Mononuclear cell (primary cell): Measurements from ENCODE around the gene SUN3. TPM values are rescaled to one million over a fixed set of nuclear protein-coding genes. Genes with fewer than 3 reads are reported as not detected.

Experiments used
- H3K27me3 ChIP-seq: 2 replicates; pipeline ENCODE4 v1.6.0; 2011; ENCODE audit warnings: low read length, control low read depth; ENCODE audit not compliant: insufficient read depth
- H3K4me1 ChIP-seq: 2 replicates; pipeline ENCODE4 v1.5.1; 2011; ENCODE audit warnings: mild to moderate bottlenecking, low read length, control low read depth; ENCODE audit not compliant: insufficient read depth
- H3K4me3 ChIP-seq: 2 replicates; pipeline ENCODE4 v1.5.1; 2011; ENCODE audit warnings: mild to moderate bottlenecking, low read length, moderate library complexity
- H3K9me3 ChIP-seq: 2 replicates; pipeline ENCODE4 v1.5.1; 2011; ENCODE audit warnings: low read depth, mild to moderate bottlenecking, control low read depth, low read length
- total RNA-seq: library from RNA; depleted of rRNA; stranded (reverse); fragments of >200 nt; gene quantifications from one replicate; pipeline ENCODE4 v1.2.3, GENCODE V29; 2012

Gene SUN3
- total RNA-seq, 1 donor: 0.10 TPM

DNA sequence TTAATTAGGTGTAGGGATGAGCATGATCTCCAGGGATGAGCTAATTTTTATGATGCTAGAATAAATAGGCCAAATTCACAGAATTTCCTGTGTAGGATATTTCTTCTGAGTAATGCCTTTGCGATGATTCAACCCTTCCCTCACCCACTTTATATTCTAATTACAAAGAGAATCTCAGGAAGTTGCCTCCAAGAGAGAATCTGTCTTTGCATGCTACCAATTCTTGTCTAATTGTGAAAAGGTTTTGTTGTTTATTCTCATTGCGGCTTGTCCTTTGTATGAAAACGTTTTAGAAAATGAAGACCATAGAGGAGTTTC is 12.7 kb upstream of the SUN3 start:
- Histone ChIP-seq H3K4me1 (peaks cover 6% of the 10 kb centered on the region), H3K27me3 (peaks cover 12% of the 10 kb centered on the region), H3K9me3 (no peaks in the 10 kb centered on the region), H3K4me3 (no peak overlapping the region)

DNA sequence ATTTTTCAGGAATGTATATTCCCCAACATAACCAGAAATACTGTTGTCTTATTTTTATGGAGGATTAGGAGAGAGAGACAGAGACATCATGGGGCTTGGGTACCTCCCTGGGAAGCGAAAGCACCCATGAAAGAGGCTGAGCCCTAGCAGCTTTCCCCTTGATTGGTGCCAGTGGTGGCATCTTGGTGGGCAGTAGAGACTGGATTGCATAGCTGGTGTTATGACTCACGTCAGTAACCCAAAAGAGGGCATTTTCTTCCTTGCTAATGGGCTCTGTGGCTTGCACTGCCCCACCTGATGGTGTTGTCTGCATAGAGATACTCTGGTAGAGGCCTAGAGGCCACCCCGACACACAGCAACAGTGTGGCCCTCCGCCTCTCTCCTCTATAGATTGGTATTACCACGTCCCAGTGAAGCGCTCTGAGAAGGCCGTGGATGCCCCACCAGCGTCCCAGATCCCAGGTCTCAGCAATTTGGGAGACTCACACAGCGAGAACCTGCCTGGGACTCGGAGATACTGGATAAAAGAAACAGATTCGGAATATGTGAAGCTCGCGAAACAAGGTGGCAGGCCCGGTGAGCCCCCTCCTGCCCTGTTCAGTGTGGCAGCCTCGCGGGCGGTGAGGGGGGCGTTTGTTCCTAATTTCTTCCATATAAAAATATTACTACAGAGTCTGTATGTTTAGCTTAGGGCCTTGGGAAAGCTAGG is 12.2 kb upstream of the SUN3 start:
- H3K4me1 ChIP-seq: peaks cover 4% of the 10 kb centered on the region
- H3K27me3 ChIP-seq: peaks cover 17% of the 10 kb centered on the region
- H3K4me3 ChIP-seq: no peak overlapping the region
- H3K9me3 ChIP-seq: no peaks in the 10 kb centered on the region

DNA sequence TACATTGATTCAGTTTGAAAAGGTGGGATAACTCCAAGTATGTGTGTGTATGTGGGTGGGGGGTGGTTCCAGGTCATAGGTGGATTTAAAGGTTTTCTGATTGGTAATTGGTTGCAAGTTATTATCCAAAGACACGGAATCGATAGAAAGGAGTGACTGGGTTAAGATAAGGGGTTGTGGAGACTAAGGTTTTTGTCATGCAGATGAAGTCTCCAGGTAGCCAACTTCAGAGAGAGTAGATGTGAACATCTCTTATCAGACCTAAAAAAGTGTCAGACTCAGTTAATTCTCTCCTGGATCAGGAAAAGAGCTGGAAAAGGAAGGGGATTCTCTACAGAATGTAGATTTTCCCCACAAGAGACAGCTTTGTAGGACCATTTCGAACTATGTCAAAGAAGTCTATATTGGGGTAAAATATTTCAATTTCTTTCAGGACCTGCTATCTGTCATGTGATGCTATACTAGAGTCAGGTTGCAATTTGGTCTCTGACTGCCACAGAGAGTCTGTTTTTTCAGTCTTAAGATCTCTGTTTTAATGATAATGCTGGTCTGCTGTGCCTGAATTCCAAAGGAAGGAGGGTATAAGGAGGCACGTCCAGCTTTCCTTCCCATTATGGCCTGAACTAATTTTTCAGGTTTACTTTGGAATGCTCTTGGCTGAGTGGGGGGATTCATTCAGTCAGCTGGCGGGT is 10.1 kb upstream of the SUN3 start:
- peaks cover 9% of the 10 kb centered on the region for H3K4me1 ChIP-seq
- H3K9me3 ChIP-seq: no peaks in the 10 kb centered on the region
- peaks cover 33% of the 10 kb centered on the region for H3K27me3 ChIP-seq
- no peak overlapping the region for H3K4me3 ChIP-seq

DNA sequence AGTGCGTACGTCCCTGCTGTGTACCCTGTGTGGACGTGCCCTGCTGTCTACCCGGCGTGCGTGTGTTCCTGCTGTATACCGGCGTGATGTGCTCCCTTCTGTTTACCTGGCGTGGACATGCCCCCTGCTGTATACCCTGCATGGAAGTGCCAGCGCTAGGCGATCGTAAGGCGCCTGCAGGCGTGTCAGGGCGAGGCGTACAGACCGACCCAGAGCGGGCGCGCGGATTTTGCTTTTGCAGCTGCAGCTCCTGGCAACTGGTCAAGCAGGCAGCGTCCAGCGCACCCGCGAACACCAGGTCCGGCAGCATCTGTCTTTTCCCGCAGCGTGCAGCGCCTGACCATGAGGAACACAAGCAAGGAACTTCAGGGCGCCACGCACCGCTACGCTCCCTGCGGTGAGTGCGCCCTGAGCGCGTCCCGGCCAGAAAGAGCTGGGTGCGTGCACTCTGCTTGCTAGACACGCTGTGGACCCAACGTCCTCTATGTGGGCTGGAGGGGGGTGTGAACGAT is 7.1 kb upstream of the SUN3 start:
- Histone ChIP-seq H3K4me1 (peaks cover 9% of the 10 kb centered on the region), H3K27me3 (peaks cover 61% of the 10 kb centered on the region), H3K9me3 (no peaks in the 10 kb centered on the region), H3K4me3 (peak overlapping the region; percentile 31)

DNA sequence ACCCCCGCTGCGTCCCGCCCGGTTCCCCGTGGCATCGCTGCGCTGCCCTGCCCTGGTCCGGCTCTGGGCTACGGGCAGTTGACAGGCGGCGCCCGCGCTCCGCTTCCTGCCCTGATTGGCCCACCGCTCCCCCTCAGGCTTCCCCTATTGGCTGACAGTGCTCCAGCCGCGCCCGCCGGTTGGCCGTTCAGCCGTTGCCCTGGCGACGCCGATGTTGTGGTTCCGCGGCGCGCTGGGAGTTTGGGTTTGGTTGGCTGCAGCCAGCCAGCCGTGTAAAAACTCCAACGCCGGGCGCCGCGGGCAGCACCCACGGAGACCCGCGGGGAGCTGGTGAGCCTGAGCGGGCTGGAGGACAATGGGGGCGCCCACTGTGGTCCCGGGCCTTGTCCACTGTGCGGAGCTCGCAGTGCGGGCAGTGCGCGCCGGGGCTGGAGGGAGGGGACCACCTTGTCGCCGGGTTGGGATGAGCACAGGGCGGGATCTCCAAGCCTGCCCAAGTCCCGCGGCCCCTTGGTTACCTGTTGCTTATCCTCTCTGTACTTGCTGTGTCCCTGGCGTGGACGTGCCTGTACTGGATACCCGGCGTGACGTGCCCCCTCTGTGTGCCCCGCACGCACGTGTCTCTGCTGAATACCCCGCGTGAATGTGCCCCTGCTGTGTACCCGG is 6.5 kb upstream of the SUN3 start, which contains the start of gene C7orf57:
TSS of gene C7orf57 (plus strand) at position 243 of the 666 bp plus-strand sequence. CDS start 766 bp downstream, outside the sequence.
- Histone ChIP-seq H3K9me3 (no peaks in the 10 kb centered on the region), H3K4me3 (peak within 1 kb of the TSS; percentile 31), H3K4me1 (peaks cover 9% of the 10 kb centered on the region), H3K27me3 (peaks cover 64% of the 10 kb centered on the region)

DNA sequence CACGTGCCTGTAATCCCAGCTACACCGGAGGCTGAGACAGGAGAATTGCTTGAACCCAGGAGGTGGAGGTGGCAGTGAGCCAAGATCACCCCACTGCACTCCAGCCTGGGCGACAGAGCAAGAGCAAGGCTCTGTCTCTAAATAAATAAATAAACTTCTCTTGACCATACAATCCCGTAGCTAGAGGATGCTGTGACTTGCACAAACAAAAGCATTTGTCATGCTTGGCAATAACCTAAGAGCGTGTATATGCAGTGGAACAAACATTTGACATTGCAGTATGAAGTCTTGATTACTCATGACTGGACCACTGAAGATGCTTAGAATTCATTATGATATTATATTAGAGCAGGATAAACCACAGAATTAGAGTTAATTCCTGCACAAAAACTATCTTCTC is 5.0 kb upstream of the SUN3 start:
- H3K4me3 ChIP-seq: no peak overlapping the region
- peaks cover 9% of the 10 kb centered on the region for H3K4me1 ChIP-seq
- H3K9me3 ChIP-seq: no peaks in the 10 kb centered on the region
- peaks cover 75% of the 10 kb centered on the region for H3K27me3 ChIP-seq

DNA sequence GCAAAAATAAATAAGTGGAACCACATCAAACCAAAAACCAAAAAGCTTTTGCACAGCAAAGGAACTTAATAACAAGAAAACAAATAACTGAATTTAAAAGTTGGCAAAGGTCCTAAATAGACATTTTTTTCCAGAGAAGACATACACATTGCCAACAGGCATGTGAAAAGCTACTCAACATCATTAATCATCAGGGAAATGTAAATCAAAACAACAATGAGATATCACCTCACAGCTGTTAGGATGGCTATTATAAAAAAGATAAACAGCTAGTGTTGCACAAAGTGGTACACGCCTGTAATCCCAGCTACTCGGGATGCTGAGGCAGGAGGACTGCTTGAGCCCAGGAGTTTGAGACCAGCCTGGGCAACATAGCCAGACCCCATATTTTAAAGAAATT is 2.2 kb upstream of the SUN3 start:
- Histone ChIP-seq H3K4me3 (no peak overlapping the region), H3K9me3 (no peaks in the 10 kb centered on the region), H3K27me3 (peaks cover 72% of the 10 kb centered on the region), H3K4me1 (peaks cover 7% of the 10 kb centered on the region)

DNA sequence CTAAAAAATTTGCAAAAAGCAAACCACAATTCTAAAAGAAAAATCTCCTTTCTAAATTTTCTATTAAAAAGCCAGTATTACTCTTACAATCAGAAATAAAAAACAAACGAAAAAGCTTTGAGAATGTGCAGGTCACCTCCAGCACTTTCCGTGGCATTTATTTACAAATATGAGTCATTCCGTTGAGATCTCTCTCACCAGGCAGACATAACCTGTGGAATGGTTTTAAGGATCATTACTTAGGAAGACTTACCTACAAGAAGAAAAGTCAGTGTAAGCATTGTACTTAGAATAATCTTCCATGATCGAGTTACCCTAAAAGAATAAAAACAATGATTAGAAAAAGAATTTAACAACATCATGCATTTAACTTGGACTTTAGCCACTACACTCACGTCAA is 3.3 kb downstream of the SUN3 start:
- H3K4me3 ChIP-seq: no peak overlapping the region
- H3K9me3 ChIP-seq: peaks cover 18% of the 10 kb centered on the region
- H3K4me1 ChIP-seq: no peaks in the 10 kb centered on the region
- peaks cover 40% of the 10 kb centered on the region for H3K27me3 ChIP-seq

DNA sequence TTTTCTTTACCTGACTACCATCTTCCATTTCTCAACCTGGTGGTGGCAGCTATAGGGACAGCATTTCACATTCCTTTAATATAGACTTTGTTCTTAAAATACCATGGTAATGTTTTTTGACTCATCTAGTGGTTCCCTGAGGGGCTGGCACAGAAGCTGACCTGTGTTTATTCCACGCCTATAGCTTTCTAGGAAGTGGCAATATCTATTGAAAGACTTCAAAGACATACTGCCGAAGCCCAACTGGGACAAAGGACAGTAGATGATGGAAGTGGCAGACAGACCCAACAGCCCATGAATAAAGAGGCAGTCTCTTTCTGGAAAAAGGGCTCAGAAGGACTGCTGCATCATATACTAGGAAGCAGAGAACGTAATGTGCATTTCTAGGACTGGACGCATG is 11.2 kb downstream of the SUN3 start:
- peaks cover 11% of the 10 kb centered on the region for H3K9me3 ChIP-seq
- peaks cover 17% of the 10 kb centered on the region for H3K27me3 ChIP-seq

DNA sequence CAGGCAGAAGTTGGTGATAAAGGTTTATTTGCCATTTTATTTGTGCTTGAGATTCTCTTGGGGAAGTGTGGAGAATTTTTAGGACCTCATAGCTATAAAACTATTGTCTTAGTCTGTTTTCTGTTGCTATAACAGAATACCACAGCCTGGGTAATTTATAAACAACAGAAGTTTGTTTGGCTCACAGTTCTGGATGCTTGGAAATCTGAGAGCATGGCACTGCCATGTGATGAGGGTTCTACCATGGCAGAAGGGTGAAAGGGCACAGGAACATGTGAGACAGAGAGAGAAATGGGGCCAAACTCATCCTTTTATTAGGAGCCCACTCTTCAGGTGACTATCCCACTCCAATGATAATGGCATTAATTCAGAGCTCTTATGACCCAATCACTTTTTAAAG is 12.3 kb downstream of the SUN3 start:
- peaks cover 5% of the 10 kb centered on the region for H3K4me1 ChIP-seq
- peaks cover 11% of the 10 kb centered on the region for H3K9me3 ChIP-seq
- H3K4me3 ChIP-seq: no peak overlapping the region
- peaks cover 17% of the 10 kb centered on the region for H3K27me3 ChIP-seq

More for the DNA sequence above, 11.2 kb downstream of the SUN3 start:
- H3K4me1 ChIP-seq: no peaks in the 10 kb centered on the region
- no peak overlapping the region for H3K4me3 ChIP-seq

DNA sequence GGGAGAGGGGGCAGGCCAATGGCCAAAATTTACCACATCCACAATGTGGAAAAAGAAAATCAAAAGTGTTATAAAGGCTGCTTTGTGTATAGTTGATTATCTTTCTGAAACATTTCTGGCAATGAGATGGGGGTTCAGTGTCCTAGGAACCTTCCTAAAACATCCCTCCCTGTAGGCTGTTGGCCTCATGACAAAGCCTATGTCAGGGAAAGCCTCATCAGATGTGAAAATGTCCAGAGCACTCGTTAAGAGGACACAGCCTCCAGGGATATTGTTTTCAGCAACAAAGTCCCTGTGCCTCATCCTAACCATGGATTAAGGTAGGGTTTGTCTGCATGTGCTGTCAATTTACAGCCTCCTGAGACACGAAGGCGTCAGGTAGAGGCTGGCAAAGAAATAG is 17.0 kb downstream of the SUN3 start:
- peaks cover 11% of the 10 kb centered on the region for H3K4me1 ChIP-seq
- no peak overlapping the region for H3K4me3 ChIP-seq
- no peaks in the 10 kb centered on the region for H3K9me3 ChIP-seq
- H3K27me3 ChIP-seq: no peaks in the 10 kb centered on the region

DNA sequence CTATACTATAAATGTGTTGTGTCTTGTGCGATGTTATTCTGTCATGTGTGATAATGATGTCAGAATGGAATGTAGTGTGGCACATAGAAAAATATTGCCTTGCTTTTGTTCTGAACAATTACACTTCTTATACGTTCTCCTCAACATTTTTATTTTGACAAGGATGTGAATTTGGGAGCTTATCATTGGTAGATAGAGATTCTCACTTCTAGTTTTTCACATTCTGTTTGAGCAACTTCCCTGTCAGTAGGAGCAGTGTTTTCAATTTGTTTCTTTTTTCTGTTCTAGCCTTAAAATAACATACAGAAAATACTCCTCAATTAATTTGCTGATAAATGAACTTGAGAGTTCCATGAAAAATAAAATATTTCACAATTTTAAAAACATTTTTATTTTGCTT is 17.6 kb downstream of the SUN3 start:
- no peaks in the 10 kb centered on the region for H3K9me3 ChIP-seq
- peaks cover 11% of the 10 kb centered on the region for H3K4me1 ChIP-seq
- no peak overlapping the region for H3K4me3 ChIP-seq
- H3K27me3 ChIP-seq: no peaks in the 10 kb centered on the region

DNA sequence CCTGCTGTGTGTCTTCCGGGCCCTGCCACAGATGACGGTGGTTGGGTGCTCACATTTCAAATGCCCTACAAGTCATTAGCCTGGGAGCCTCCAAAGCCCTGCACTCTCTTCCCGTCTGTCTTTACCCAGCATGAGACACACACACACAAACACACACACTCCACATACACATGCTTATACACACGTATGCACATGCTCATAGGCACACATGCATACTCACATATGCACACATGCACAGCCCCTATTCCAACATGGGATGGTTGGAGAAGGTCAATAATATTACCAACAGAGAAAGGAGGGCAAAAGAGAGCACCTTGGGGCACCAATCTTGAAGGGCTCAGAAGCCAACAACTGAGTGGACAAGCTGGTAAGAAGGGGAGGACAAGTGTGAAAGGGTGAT is 19.0 kb downstream of the SUN3 start:
- Histone ChIP-seq H3K27me3 (no peaks in the 10 kb centered on the region), H3K9me3 (no peaks in the 10 kb centered on the region), H3K4me3 (no peak overlapping the region), H3K4me1 (peaks cover 11% of the 10 kb centered on the region)

DNA sequence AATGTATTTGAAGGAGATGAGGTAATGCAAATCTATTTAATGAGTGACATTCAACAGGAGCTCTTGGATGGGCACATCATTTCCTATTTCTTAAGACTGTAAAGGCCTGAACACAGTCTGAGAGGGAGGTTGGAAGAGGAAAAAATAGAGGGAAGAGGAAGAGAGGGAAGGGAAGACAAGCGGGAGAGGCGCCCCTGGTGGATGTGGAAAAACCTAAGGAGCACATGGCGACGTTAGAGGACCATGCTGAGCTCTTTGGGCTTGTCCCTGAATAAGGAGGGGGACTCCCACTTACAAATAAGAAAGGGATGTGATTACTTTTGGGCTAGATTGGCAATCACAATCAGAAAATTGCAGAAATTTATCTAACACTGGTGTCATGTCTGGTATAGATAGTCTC is 19.6 kb downstream of the SUN3 start:
- Histone ChIP-seq H3K4me3 (no peak overlapping the region), H3K9me3 (no peaks in the 10 kb centered on the region), H3K27me3 (no peaks in the 10 kb centered on the region), H3K4me1 (peaks cover 11% of the 10 kb centered on the region)

DNA sequence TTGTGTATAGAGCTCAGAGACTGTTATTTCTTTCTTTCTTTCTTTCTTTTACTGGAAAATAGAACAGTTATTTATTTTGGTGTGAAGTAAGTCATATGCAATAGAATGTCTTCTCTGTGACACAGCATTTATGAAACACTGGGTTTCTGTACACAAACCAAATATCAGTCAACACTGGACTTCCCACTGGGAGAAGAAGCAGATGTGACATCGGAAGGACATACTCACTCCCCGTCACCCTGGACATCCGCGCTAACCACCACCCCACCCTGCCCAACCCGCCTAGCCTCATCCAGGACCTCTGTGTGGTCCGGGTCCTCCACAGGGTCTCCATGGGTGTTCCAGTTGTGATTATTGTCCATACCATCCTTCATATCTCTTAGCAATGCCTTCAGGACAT is 22.0 kb downstream of the SUN3 start:
- no peaks in the 10 kb centered on the region for H3K9me3 ChIP-seq

More for the DNA sequence above, 22.0 kb downstream of the SUN3 start:
- H3K4me1 ChIP-seq: peaks cover 8% of the 10 kb centered on the region
- no peak overlapping the region for H3K4me3 ChIP-seq
- no peaks in the 10 kb centered on the region for H3K27me3 ChIP-seq
